ENCODE data around the gene ARRB2.

Gene ARRB2

GRCh38 chr17:4733073-4733531 is 22.7 kb downstream of the ARRB2 start:
- DNase-seq, result no peak

GRCh38 chr17:4734857-4735475 is 24.5 kb downstream of the ARRB2 start:
- no peak for DNase-seq

DNA sequence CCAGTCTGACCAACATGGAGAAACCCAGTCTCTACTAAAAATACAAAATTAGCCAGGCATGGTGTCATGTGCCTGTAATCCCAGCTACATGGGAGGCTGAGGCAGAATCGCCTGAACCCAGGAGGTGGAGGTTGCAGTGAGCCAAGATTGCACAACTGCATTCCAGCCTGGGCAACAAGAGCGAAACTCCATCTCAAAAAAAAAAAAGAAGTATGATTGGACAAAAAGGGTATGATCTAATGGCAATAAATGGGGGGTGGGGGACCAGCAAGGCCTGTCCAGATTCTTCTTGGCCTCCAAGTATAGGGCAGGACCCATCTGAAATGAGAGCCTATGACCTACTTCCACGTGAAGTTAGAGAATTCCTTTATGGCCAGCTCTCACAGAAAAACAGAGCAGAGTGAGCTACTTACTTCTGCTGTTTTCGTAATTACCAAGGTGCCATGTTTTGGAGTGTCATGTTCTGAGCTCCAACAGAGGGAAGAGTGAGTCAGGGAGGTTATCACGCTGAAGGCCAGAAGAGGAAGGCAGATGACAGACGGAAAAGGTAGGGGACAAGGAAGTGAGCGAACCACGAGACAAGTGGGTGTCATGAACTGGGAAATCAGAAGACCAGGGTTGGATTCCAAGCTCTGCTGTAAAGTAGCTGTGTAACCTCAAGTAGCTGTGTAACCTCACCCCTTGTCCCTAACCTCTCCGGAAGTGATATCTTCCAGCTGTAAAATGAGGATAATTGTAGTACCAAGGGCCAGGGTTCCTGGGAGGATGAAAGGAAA is 25.6 kb downstream of the ARRB2 start:
- DNase-seq, result no peak

GRCh38 chr17:4738136-4739121 is 28.0 kb downstream of the ARRB2 start:
- no peak for DNase-seq

DNA sequence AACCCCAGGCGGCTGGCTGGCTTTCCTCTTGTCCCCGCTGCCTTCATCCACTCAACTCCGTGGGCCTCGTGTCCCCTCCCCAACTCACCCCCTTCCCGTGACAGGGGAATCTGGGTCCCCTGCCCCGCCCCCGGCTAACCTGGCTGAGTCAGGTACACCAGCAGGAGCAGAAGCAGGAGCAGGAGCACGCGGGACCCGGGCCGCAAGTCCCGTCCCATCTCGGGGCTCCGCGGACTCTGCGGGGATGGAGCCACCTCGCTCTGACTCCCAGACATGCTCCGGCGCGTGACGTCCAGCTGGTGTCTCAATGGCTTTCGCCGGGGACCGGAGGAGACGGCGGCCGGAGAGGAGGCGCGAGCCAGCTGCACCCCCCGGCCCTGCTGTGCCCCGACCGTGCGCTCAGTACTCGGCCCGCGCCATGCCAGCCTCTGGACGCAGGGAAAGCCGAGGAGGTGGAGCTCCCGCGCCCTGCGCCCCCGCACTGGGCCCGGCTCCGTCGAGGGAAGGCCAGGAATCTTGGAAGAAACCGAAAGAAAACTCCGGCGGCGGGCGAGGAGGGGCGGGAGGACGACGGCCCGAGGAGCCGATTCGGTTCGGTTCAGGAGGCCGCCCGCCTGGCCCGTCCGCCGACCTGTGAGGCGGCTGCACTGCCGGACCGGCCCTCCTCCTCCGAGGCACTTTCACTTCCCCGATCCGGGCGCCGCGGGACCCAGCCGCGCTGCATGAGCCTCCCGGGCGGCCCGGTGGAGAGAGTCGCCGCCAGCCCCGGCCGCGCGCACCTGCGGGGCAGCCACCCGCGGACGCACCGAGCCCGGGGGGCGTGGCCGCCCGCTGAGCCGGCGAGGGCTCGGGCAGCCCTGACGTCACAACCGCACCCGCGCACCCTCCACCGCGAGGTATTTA is 28.9 kb downstream of the ARRB2 start, which contains the start of the genes CXCL16 and ZMYND15:
CXCL16 (minus strand) TSS at position 807 of the 903 bp plus-strand sequence; CDS start at position 218, 589 bp downstream.
ZMYND15 (plus strand) TSS at position 712 of the 903 bp plus-strand sequence. CDS start 716 bp downstream, outside the sequence.
- DNase-seq, result peak; percentile 34

- no peak for DNase-seq
These were observed 29.6 kb downstream of the ARRB2 start for GRCh38 chr17:4740025-4740351.

DNA sequence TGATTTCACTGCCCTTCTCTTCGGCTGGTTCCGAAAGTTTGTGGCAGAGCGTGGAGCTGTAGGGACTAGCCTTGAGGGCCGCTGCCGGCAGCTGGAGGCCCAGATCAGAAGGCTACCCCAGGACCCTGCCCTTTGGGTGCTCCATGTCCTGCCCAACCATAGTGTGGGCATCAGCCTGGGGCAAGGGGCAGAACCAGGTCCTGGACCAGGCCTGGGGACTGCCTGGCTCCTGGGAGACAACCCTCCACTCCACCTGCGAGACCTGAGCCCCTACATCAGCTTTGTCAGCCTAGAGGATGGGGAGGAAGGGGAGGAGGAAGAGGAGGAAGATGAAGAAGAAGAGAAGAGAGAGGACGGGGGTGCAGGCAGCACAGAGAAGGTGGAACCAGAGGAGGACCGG is 30.2 kb downstream of the ARRB2 start:
- no peak for DNase-seq

- DNase-seq, result no peak
These were observed 31.1 kb downstream of the ARRB2 start for GRCh38 chr17:4741544-4741943.

DNA sequence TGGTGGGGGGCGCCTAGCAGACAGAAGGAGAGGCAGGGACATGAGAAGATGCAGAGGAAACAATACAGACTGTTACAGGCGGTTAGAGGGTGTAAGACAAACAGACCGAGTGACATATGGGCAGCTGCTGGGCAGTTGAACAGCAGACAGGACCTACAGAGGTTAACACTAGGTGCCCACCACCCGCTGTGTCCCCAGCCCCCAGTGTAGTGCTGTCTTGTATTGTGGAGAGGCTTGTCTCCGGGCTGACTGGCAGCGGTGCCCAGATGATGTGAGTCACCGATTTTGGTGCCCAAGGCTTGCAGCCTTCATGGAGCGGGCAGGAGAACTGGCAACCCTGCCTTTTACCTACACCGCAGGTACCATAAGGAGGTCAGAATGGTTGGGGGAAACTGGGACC is 31.7 kb downstream of the ARRB2 start:
- DNase-seq, result no peak

DNA sequence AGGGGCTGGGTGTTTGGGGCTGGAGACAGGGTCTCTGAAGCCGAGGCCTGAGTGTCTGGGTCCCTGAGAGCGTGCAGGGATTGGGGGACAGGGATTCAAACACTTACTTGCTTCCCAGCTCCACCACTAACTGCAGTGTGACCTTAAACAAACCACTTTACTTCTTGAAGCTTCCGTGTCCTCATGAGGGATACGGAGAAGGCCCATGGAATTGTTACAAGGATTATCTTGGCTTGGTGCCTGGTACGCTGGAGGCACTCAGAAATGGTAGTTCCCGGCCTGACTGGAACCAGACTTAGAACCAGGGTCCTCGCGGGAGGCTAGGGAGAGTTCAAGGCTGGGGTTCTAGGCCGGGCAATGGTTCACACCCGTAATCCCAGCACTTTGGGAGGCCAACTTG is 32.2 kb downstream of the ARRB2 start:
- no peak for DNase-seq

DNA sequence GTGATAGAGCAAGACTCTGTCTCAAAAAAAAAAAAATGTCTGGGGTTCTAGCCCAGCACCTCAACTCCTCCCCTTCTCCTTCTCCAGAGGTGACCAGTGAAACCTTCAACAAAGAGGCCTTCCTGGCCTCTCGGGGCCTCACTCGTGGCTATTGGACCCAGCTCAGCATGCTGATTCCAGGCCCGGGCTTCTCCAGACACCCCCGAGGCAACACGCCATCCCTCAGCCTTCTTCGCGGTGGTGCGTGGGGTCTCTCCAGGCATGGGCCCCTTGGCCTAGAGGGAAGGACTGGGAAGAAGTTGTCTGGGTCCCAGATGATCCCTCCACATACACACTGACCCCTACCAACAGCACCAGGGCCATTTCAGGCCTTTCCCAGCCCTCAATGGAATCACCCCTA is 32.8 kb downstream of the ARRB2 start:
- no peak for DNase-seq

DNA sequence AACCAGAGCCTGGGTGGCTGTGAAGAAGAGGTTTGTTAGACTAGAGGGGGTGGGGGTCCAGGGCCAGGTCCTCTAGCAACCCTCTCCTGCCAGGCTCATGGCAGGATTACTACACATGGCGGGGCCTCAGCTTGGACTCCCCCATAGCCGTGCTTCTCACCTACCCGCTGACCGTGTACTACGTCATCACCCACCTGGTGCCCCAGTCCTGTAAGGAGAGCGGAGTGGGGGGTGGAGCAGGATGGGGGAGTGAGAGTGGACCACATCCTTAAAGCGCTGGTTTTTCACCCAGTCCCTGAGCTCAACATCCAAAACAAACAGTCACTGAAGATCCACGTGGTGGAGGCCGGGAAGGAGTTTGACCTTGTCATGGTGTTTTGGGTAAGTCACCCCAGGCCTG is 33.5 kb downstream of the ARRB2 start:
- no peak for DNase-seq

DNA sequence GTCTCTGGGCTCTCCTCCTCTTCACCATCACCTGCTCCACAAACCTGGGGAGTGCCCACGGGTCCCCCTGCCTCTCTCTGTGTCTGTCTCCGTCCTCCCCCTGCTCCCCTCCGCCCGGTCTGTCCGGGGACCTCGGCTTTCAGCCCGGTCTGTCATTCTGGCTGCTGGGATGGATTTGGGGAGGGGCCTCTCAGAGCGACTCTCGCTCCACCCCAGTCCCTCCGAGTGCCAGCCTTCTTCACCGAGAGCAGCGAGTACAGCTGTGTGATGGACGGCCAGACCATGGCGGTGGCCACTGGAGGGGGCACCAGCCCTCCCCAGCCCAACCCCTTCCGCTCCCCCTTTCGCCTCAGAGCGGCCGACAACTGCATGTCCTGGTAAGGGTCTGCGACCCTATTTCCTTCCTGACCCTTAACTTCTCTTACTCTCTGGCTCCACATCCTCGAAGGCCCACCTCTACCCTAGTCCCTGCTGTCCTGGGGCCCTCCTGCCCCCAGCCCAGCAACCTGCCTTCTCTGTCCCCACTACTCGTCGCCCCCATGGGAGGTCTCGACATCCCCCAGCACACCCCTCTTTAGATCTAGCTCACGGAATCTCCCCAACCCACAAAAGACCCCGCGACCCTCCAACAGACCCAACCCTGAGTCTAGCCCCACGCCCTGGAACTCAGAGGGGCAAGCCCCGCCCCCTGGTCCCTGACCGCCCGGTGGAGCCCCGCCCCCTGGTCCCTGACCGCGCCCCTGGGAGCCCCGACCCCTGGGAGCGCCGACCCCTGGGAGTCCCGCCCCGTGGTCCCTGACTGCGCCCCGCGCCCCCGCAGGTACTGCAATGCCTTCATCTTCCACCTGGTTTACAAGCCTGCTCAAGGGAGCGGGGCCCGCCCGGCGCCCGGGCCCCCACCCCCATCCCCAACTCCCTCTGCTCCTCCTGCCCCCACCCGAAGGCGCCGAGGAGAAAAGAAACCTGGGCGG is 34.9 kb downstream of the ARRB2 start:
- peak; percentile 16 for DNase-seq

- DNase-seq, result no peak
These were observed 37.4 kb downstream of the ARRB2 start for GRCh38 chr17:4747847-4748246.

GRCh38 chr17:4748686-4749085 is 38.3 kb downstream of the ARRB2 start:
- no peak for DNase-seq

DNA sequence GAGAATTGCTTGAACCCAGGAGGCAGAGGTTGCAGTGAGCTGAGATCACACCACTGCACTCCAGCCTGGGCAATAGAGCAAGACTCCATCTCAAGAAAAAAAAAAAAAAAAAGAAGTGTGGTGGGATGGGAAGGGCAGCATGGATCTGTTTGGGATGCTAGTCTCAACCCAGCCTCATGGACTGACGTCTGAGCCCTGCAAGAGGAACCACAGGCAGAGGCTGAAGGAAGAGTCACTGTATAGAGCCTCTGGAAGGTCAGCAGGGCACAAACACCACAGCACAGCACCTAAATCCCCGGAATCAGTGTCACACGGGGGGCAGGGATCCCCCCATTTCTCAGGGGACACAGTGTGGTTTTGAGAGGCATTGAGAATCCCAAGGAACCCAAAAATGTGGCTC is 40.2 kb downstream of the ARRB2 start:
- DNase-seq, result no peak

DNA sequence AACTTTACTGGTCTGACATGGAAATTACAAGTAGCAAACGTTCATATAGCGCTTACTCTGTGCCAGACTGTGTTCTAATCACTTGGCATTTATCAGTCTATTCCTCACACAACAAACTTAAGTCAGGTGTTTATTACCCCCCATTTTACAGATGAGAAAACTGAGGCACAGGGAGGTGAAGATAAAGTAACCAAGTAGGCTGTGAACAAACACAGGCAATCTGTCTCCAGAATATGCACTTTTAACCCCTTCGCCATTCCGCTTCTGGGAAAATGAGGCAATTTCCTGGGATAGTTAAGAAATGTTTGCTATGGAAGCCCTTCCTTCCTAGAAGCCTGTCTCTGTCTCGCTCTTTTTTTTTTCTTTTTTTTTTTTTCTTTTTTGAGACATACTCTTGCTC is 41.5 kb downstream of the ARRB2 start:
- DNase-seq, result no peak

DNA sequence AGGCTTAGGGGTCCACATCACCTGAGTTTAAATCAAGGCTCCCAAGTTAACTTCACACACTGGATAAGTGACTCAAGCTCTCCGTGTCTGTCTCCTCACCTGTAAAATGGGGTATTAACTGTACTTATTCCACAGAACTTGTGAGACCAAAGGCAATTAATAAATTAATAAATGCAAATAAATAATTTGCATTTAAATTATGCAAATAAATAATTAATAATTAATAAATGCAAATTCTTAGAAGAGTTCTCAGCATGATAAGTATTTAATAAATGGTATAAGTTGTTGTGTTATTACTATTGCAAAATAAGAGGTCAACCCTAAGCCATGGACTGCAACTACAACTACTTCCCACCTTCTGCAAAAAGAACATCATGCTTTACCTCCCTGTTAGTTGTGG is 43.0 kb downstream of the ARRB2 start:
- no peak for DNase-seq

- no peak for DNase-seq
These were observed 49.4 kb downstream of the ARRB2 start for GRCh38 chr17:4759776-4760236.

GRCh38 chr17:4764595-4764994 is 54.2 kb downstream of the ARRB2 start:
- no peak for DNase-seq

DNA sequence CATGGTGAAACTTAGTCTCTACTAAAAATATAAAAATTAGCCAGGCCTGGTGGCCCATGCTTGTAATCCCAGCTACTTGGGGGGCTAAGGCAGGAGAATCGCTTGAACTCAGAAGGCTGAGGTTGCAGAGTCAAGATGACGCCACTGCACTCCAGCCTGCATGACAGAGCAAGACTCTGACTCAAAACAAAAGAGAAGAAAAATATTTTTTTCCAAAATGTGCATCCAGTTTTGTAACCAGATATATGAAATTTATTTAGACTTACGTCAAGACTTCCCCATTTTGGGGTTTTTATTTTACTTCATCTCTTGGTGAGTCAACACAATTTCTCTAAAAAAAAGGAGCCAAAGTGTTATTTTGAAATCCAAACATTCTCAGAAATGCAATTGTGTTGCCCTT is 55.8 kb downstream of the ARRB2 start:
- no peak for DNase-seq

Measured in NCI-H146 (cell line).